GM12872 (cell line): Measurements from ENCODE around the gene ASTL.

Experiments used
- TF ChIP-seq, protein P1 (sequence below): IDR thresholded peaks from 3 replicates; pipeline ENCODE4 v1.5.1; 2011; ENCODE audit warnings: low read depth, mild to moderate bottlenecking, low read length, moderate library complexity; ENCODE audit not compliant: insufficient read depth

ASTL gene

GRCh38 chr2:96146881-96147592 lies 8.7 kb upstream of the ASTL start:
- TF ChIP-seq, protein P1, sequence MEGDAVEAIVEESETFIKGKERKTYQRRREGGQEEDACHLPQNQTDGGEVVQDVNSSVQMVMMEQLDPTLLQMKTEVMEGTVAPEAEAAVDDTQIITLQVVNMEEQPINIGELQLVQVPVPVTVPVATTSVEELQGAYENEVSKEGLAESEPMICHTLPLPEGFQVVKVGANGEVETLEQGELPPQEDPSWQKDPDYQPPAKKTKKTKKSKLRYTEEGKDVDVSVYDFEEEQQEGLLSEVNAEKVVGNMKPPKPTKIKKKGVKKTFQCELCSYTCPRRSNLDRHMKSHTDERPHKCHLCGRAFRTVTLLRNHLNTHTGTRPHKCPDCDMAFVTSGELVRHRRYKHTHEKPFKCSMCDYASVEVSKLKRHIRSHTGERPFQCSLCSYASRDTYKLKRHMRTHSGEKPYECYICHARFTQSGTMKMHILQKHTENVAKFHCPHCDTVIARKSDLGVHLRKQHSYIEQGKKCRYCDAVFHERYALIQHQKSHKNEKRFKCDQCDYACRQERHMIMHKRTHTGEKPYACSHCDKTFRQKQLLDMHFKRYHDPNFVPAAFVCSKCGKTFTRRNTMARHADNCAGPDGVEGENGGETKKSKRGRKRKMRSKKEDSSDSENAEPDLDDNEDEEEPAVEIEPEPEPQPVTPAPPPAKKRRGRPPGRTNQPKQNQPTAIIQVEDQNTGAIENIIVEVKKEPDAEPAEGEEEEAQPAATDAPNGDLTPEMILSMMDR: no peak

- TF ChIP-seq, protein P1: no peak
These were observed 8.0 kb upstream of the ASTL start for GRCh38 chr2:96146153-96146880.

DNA sequence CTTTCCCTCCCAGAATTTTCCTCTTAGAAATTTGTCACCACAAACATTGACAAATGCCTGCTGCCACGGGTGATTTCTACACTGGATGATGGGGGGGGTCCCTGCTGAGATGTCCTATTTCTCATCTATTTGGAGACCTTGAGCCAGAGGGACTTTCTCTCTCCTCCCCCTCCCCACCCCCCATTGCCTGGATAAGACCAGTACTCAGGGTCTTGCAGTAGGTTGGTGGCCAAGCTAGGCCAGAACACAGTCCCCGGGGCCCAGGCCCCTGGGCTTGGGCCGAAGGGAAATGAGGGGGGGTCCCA lies 7.5 kb upstream of the ASTL start:
- TF ChIP-seq, protein P1: no peak

DNA sequence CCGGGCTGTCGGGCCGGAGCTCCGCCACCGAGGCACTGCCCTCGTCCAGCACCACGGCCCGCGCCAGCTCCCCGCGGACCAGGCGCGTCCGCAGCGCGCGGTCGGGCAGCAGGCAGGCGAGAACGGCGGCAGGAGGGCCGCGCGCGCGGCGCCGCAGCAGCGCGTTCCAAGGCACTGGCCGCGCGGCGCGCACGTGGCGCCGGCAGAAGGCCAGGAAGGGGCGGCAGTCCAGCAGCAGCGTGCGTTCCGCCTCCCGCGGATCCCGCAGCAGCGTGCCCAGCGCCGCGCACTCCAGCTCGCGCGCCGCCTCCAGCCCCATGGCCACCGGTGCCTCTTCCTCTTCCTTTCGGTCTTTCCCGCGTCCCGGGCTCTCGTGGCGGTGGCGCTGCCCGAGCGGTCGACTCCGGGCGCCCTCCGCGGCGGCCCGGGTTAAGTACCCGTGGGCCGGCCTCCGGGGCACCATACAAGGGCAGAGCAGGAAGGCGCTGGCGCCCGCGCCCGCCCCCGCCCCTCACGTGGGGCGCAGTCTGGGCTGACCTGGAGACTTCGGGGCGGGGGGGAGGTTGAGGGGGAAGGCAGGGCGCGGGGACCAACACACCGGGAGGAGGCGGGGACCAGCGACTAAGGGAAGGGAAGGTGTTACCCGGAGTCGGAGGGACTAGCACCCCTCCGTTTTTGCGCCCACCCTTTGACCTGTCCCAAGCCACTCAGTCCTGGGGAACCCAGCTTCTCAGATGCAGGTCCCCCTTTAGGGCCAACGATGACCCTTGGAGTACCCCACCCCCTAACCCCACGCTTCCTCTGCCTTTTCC lies 6.9 kb upstream of the ASTL start, which contains the start of gene DUSP2:
TSS of gene DUSP2 (minus strand) at position 405 of the 812 bp plus-strand sequence. CDS start at position 319, 86 bp downstream.
- TF ChIP-seq, protein P1: no peak

DNA sequence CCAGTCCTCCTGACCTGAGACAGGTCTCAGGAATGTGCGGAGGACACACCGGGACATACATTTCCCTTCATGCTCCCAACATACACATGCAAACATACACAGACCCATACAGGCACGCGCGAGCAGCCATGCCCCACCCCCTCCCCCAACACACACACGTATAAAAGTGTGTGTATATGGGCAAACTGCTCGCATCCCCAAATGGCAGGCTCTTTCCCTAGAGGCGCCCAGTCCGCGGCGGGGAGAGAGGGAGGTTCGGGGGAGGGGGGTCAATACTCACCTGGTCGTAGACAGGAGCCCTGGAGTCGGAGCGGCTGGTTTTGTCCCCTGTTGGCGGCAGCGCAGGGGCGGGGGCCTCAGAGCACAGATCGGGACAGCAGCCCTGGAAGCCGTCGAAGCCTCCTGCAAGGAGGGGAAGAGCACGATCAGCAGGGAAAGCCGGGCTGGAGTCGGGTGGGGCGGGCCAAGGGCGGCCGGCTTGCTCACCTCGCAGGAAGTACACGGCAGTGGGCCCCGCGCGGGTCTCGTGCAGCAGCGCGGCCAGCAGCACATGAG lies 6.3 kb upstream of the ASTL start:
- TF ChIP-seq, protein P1: no peak

DNA sequence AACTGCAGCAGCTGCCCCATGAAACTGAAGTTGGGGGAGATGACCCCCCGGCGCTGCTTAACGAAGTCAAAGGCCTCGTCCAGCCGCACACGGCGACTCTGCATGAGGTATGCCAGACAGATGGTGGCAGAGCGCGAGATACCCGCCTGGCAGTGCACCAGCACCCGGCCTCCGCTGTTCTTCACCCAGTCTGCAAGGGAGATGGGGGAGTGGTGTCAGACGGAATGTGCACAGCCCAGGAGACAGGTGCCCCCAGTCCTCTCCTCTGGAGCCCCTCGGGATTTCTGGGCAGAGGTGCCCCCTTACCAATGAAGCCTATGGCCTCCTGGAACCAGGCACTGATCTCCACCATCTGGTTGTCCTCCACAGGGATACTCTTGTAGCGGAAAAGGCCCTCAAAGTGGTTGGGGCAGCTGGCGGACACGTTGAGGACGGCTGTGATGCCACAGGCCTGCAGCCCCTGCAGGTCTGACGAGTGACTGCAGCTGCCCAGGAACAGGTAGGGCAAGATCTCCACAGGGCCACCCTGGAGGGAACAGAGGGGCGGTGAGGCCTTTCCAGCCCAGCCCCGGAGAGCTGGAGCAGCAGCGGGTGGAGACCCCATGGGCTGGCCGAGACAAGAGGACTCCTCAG lies 5.7 kb upstream of the ASTL start:
- TF ChIP-seq, protein P1: peak; percentile 58; the same call in 2 of the 3 replicates
